Measurements from ENCODE around the gene DAPK1. TPM values are rescaled to one million over a fixed set of nuclear protein-coding genes. Genes with fewer than 3 reads are reported as not detected.
A peak's percentile ranks its signal among the peaks of the same experiment; 100 is the strongest.

The DAPK1 gene
- total RNA-seq, 1 donor from 2014 or later: 35.1 TPM

GRCh38 chr9:87572719-87573118 is 75.1 kb downstream of the DAPK1 start:
- Mint-ChIP-seq H3K9me3 (ENCODE audit: unreplicated experiment) (peaks cover 5% of the 10 kb centered on the region), H3K27me3 (ENCODE audit: low read depth, unreplicated experiment) (no peaks in the 10 kb centered on the region), H3K4me3 (ENCODE audit: unreplicated experiment) (no peak overlapping the region), H3K27ac (ENCODE audit: unreplicated experiment) (no peak overlapping the region), H3K36me3 (ENCODE audit: low read depth, unreplicated experiment) (no peaks in the 10 kb centered on the region), H3K4me1 (ENCODE audit: low read depth, unreplicated experiment) (peaks cover 18% of the 10 kb centered on the region)
- no peak for FAIRE-seq
- no peak overlapping the region for H3K4me2 ChIP-seq (ENCODE audit: low read length)
- DNase-seq (ENCODE audit: low read depth): no peak
- H3K36me3 ChIP-seq (ENCODE audit: insufficient read depth, low read length): no peaks in the 10 kb centered on the region
- no peaks in the 10 kb centered on the region for H4K20me1 ChIP-seq (ENCODE audit: insufficient read depth, low read length)
- no peaks in the 10 kb centered on the region for H3K9me3 ChIP-seq (ENCODE audit: insufficient read depth, low read depth, low read length)
- H3K27ac ChIP-seq (ENCODE audit: low read depth, low read length): no peak overlapping the region
- no peak for TF ChIP-seq EZH2 (IDR thresholded peaks at IDR 0.05; ENCODE audit: insufficient read depth, low read length)
- no peak for TF ChIP-seq CTCF (IDR thresholded peaks at IDR 0.05; ENCODE audit: insufficient read depth, low read depth, low read length)
- H3K79me2 ChIP-seq (ENCODE audit: insufficient read depth, low read length): peaks cover 2% of the 10 kb centered on the region
- H3K4me1 ChIP-seq (ENCODE audit: insufficient read depth, low read length): peaks cover 15% of the 10 kb centered on the region
- no peak overlapping the region for H3K9ac ChIP-seq (ENCODE audit: low read length)
- H3K4me3 ChIP-seq (ENCODE audit: insufficient read depth, low read depth, low read length): no peak overlapping the region
- H2AFZ ChIP-seq (ENCODE audit: low read depth, low read length): no peak overlapping the region
- no peaks in the 10 kb centered on the region for H3K27me3 ChIP-seq (ENCODE audit: insufficient read depth, low read length)

- Mint-ChIP-seq H3K36me3 (ENCODE audit: low read depth, unreplicated experiment) (no peaks in the 10 kb centered on the region), H3K4me3 (ENCODE audit: unreplicated experiment) (no peak overlapping the region), H3K4me1 (ENCODE audit: low read depth, unreplicated experiment) (peaks cover 27% of the 10 kb centered on the region), H3K9me3 (ENCODE audit: unreplicated experiment) (peaks cover 3% of the 10 kb centered on the region), H3K27ac (ENCODE audit: unreplicated experiment) (no peak overlapping the region), H3K27me3 (ENCODE audit: low read depth, unreplicated experiment) (no peaks in the 10 kb centered on the region)
- Histone ChIP-seq H3K4me2 (ENCODE audit: low read length) (no peak overlapping the region), H3K4me3 (ENCODE audit: insufficient read depth, low read depth, low read length) (no peak overlapping the region), H4K20me1 (ENCODE audit: insufficient read depth, low read length) (no peaks in the 10 kb centered on the region), H3K36me3 (ENCODE audit: insufficient read depth, low read length) (no peaks in the 10 kb centered on the region), H3K27me3 (ENCODE audit: insufficient read depth, low read length) (no peaks in the 10 kb centered on the region), H3K9ac (ENCODE audit: low read length) (no peak overlapping the region), H3K4me1 (ENCODE audit: insufficient read depth, low read length) (peaks cover 3% of the 10 kb centered on the region), H3K79me2 (ENCODE audit: insufficient read depth, low read length) (peaks cover 2% of the 10 kb centered on the region), H3K27ac (ENCODE audit: low read depth, low read length) (no peak overlapping the region), H2AFZ (ENCODE audit: low read depth, low read length) (no peak overlapping the region), H3K9me3 (ENCODE audit: insufficient read depth, low read depth, low read length) (no peaks in the 10 kb centered on the region)
- FAIRE-seq: no peak
- DNase-seq (ENCODE audit: low read depth): peak; percentile 29
- no peak for TF ChIP-seq EZH2 (IDR thresholded peaks at IDR 0.05; ENCODE audit: insufficient read depth, low read length)
- TF ChIP-seq CTCF (IDR thresholded peaks at IDR 0.05; ENCODE audit: insufficient read depth, low read depth, low read length): no peak
These were observed 76.2 kb downstream of the DAPK1 start for GRCh38 chr9:87573841-87574342.

- Histone ChIP-seq H3K4me2 (ENCODE audit: low read length) (no peak overlapping the region), H2AFZ (ENCODE audit: low read depth, low read length) (no peak overlapping the region), H3K9me3 (ENCODE audit: insufficient read depth, low read depth, low read length) (no peaks in the 10 kb centered on the region), H3K4me1 (ENCODE audit: insufficient read depth, low read length) (no peaks in the 10 kb centered on the region), H3K27me3 (ENCODE audit: insufficient read depth, low read length) (no peaks in the 10 kb centered on the region), H3K9ac (ENCODE audit: low read length) (no peak overlapping the region), H4K20me1 (ENCODE audit: insufficient read depth, low read length) (no peaks in the 10 kb centered on the region), H3K79me2 (ENCODE audit: insufficient read depth, low read length) (peaks cover 2% of the 10 kb centered on the region), H3K36me3 (ENCODE audit: insufficient read depth, low read length) (no peaks in the 10 kb centered on the region), H3K4me3 (ENCODE audit: insufficient read depth, low read depth, low read length) (no peak overlapping the region), H3K27ac (ENCODE audit: low read depth, low read length) (no peak overlapping the region)
- Mint-ChIP-seq H3K4me3 (ENCODE audit: unreplicated experiment) (no peak overlapping the region), H3K27me3 (ENCODE audit: low read depth, unreplicated experiment) (no peaks in the 10 kb centered on the region), H3K4me1 (ENCODE audit: low read depth, unreplicated experiment) (peaks cover 45% of the 10 kb centered on the region), H3K27ac (ENCODE audit: unreplicated experiment) (no peak overlapping the region), H3K9me3 (ENCODE audit: unreplicated experiment) (no peaks in the 10 kb centered on the region), H3K36me3 (ENCODE audit: low read depth, unreplicated experiment) (no peaks in the 10 kb centered on the region)
- no peak for TF ChIP-seq EZH2 (IDR thresholded peaks at IDR 0.05; ENCODE audit: insufficient read depth, low read length)
- no peak for TF ChIP-seq CTCF (IDR thresholded peaks at IDR 0.05; ENCODE audit: insufficient read depth, low read depth, low read length)
- no peak for FAIRE-seq
- DNase-seq (ENCODE audit: low read depth): no peak
These were observed 80.1 kb downstream of the DAPK1 start for GRCh38 chr9:87577746-87578145.
